HG03460 (cell line): ENCODE results near the gene SCD5.

Experiments
- ATAC-seq: cut with Tn5 transposase; IDR thresholded peaks from one replicate; pipeline ENCODE4 v1.9.1; 2021; ENCODE audit not compliant: unreplicated experiment

SCD5 gene

DNA sequence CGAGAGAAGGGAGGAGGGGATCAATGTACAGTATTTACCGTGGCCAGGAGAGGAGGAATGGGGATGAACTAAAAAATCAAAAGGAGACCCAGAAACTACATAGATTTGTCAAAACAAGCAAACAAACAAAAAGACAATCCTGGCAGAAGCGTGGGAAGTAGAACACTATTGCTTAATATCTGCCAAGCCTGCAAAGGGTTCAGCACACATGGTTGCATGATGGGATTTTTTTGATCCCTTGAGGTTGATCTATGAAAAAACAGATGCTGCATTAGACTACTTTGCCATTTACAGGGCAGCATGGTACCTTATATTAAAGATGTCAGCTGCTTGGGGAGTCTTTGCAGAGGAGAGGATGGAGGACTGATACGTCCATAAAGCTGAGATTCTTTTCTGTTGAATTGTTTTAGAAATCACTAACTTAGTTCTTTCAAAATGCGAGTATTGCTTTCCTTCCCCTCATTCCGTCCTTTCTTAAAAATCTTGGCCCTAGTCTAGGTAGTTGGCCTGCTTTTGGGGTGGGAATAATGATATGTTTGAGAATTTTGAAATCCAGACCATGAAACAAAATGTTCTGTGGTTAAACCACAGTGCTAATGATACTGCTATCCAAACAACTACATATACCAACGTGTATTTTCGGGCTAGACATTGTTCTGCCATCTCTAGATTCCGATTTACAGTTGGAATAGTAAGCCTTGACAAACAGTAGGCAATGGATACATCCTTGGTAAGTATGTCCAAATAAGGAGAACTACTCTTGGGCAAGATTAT is 197.2 kb downstream of the SCD5 start:
- no peak for ATAC-seq

DNA sequence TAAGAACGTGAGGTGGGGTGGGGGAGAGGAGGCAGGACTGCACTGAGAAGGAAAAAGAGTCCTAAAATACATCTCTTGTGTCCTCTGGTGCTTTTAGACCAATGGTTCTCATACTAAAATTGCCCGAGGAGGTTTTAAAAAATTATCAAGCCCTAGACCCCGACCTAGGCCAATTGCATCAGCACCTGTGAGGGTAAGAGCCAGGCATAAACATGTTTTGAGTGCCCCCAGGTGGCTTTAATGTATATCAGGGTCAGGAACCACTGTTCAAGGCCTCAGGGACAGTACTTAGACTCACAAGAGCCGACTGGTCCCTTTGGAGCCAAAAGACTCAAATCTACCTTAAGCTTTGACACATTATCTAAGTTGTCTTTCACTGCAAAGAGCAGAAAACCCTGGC is 199.3 kb downstream of the SCD5 start:
- ATAC-seq: no peak

DNA sequence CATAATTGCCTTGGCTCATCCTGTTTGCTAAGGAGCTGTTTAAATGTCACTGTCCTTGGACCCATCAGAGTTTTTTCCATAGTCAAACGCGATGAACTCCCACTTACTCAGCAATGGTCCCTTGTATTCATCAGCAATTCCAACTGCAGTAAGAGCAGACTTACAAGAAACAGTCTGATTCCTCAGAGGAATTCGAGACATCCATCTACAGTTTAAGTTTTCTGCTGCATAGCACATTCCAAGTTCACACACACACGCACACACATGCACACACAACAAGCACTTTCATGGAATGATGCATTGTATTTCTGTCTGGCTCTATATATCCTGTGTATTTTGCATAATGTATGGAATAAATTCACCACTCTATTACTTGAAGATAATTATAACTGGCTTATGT is 204.1 kb downstream of the SCD5 start:
- no peak for ATAC-seq

DNA sequence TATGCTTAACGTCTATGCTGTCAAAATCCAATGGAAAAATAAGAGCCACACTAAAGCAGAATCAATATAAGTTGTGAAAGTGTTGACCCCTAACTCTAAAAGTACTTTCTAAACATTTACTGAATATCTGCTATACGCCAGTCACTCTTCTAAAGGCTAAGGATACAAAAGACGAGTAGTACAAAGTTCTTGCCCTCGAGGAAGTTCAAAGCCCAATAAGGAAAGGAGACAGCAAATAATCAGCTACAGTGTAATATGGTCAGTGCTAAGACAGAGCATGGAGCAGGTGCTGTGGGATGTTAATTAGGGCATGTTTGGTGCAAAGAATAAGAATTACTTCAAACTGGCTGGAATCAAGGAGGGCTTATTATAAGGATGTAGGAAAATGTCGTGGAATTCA is 205.2 kb downstream of the SCD5 start:
- ATAC-seq: no peak

DNA sequence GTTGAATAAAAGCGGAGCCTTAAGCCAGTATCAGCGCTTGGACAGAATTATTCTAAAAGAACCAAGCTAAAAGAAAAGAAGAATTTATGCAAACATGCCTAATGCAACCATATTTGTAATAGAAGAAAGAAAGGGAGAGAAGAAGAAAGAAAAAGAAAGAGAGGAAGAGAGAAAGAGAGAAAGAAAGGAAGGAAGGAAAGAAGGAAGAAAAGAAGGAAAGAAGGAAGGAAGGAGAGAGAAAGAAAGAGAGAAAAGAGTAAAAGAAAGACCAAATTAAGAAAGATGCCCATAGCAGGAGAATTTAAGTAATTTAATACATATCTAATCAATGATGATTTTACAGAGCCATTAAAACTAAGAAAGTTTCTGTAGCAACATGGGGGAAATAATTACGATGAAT is 206.0 kb downstream of the SCD5 start:
- no peak for ATAC-seq

DNA sequence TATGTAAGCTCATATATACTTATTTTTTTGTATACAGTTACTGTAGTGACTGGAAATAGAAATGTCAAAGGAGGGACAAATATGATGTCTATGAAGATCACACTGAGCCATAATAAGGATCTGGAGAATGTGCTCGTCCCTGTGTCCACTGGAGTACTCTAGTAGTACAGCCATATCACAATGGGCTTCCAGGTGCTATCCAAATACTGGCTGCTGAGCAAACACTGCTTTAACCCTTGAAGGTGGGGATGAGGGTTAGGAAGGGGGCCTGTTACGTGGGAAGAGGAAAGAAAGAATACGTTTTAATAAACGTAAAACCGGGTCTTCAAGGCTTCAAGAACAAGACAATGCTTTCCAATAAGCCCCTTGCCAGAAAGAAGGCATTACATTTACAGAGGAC is 207.0 kb downstream of the SCD5 start:
- no peak for ATAC-seq

DNA sequence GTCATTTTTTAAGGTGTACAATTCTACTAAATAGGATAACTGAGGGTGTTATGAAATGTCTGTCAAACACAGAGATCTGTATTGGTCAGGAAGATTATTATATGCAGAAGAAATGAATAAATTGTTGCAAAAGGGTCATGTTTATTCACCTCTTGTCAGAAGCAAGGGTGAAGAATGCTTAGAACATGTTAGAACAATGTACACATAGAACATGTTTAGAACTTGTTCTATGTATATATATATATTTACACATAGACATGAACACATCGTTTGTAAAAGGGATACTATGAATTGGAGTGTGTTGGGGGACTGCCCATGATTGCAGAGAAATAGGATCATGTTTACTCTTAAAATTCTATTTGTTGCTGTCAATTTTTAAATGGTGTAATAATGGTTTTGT is 208.8 kb downstream of the SCD5 start:
- no peak for ATAC-seq

DNA sequence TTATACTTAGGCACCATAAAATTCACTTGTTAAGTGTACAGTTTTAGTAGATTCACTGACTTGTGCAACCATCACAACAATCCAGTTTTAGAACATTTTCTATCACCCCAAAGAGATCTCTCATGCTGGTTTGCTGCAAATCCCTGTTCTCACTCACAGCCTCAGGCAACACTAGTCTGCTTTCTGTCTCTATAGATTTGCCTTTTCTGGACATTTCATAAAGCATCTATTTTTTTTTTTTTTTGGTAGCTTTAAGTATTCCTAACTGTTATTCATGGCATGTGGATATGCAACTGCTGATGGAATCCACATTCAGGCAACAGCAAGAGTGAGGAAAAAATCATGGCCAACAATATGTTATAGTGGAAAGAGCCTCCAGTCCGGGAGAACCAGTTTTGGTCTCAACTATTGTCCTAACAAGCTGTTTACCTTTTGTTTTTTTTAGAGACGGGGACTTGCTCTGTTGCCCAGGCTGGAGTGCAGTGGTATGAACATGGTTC is 209.8 kb downstream of the SCD5 start:
- ATAC-seq: no peak

DNA sequence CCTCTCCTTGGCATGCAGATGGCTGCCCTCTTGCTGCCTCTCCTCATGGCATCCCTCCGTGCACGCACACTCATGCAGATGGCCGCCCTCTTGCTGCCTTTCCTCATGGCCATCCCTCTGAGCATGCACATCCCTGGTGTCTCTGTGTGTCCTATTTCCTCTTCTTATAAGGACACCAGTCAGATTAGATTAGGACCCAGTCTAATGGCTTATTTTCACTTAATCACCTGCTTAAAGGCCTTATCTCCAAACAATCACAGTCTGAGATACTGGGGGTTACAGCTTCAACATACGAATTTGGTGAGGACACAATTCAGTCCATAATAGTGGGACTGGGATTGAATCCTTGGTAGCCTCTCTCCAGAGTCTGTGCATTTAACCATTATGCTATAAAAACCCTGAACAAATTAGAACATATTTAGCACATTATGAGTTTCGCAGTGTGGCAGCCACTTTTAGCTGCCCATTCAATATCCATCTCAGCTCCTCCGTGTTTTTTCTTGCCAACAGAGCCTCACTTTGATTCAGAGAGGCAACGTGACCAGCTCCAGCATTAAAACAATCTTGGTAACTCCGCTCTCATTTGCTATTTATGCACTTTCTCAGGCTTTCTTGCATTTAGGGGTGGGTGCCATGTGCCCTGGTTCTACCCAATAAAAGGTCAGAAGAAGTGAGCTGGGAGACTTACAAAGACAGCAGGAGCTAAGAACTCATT is 210.6 kb downstream of the SCD5 start:
- ATAC-seq: no peak

DNA sequence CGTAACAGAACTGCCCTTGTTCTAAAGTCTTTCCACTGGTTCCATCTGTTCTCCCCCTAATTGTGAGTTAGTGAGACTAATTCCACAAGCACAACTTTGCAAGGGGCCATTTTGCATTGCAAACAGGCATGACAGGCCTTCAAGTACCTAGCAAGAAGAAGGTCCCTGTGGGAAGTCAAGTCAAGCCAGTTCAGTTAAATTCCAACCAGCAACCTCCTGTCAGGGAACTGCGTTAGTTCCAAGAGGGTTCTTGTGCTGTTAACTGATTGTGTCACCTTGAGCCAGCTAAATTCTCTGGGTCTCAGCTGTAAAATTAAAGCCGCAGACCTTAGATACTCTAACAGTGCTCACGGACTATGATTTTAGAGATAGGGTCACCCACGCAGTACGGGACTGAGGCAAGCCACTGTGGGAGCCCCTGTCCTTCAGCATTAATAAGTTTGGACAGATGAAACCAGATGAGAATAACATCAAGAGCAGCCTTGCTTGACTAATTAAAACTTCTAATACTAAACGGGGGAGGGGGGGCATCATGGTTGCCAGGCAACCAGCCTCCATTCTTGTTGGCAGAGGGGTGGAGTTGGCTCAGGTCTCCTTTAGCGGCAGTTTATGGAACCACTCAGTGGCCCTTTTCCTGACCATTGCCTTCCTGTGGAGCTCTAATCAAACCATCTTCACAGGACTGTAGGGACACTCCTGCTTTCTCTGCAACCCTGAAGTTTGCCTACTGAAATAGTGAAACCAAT is 212.7 kb downstream of the SCD5 start:
- no peak for ATAC-seq

DNA sequence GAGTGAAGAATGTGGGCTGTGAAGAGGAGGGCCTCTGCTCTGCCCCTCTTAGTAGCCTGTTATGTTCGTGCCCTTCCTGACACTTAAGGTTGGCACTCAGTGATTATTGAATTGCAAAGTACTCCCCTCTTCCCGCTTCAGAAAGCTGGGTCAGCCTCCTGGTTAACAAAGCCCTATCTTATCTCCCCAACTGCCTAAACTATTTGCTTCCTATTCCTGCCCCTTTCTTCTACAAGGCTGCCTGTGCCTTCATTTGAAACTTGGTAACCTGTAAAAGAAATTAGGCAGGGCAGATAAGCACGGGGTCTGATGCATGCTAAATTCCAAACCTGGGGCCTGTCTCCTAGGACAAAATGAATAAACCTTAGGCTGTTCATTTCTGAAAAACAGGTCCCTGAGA is 213.7 kb downstream of the SCD5 start:
- no peak for ATAC-seq

DNA sequence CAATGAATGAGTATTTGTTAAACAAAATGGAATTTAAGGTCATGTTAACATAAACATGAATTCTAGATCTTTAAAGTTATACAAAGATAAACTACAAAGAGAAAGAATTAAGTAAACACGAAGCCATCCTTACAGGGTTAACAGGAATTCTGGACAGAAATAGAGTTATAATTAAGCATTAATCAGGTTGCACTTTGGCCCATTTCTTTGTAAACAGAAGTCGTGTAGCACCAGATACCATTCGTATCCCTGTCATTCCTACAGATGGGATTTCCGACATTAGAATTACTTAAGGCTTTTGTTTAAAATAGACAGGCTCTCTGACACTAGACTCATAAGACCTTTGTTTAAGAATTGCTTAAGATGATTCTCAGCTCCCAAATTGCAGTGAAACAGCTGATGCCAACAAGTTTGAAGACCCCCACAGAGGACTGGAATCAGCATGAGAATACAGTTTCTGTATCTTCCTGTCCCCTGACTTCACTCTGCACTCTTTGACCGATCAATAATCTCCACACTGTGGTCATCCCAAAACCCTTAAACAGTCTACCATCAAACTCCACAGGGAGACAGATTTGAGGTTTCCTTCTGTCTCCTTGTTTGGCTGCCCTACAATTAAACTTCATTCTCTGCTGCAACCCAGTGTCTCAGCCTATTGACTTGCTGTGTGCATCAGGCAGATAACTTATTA is 214.6 kb downstream of the SCD5 start:
- ATAC-seq: no peak

DNA sequence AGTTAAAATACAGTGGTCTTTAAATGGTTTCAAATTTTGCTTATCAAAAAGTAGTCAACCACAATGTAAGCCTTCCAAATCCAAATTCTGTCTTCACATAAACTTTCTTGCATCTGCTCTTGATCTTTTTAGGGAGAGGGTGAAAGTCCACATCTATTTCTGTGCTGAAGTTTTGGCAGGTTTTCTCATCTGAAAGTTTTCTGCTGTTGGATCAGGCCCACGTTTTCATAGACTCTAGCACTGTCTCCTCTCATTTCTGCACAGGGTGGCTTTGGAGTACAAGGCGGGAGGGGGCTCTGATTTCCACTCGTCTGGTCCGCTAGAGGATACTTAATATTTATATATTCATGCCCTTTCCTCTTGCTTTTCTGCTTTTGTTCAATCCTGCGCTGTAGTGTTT is 218.7 kb downstream of the SCD5 start:
- ATAC-seq: no peak
